B cell (primary cell): ENCODE results near the gene C1QTNF12. TPM values are rescaled to one million over a fixed set of nuclear protein-coding genes. Genes with fewer than 3 reads are reported as not detected.

Experiments
- ATAC-seq: fragments of 200-7000 bp; cut with Tn5 transposase; one replicate; pipeline ENCODE4 v1.10.0; 2021; ENCODE audit warnings: low read depth, mild to moderate bottlenecking, moderate number of reproducible peaks, moderate library complexity
- CTCF ChIA-PET: fragments of 350-600 bp; sonication (Branson Sonifier 250); formaldehyde crosslinking; loops from one replicate; lab custom pipeline; 2021; ENCODE audit warnings: antibody characterized with exemption, inconsistent platforms; lab: Charles Lee
- POLR2A ChIA-PET: fragments of 350-600 bp; sonication (Branson Sonifier 250); formaldehyde crosslinking; loops from one replicate; lab custom pipeline; 2021; ENCODE audit warnings: antibody characterized with exemption; lab: Charles Lee
- DNase-seq: peaks from one replicate; pipeline ENCODE4 v3.0.0; 2013
- H2AFZ ChIP-seq: 2 replicates; pipeline ENCODE4 v1.6.1; 2012; ENCODE audit warnings: mild to moderate bottlenecking, low read depth, low read length; ENCODE audit not compliant: insufficient read depth, poor library complexity, severe bottlenecking
- H3K27ac ChIP-seq, 2 donors: 1 replicate in 1 of 2; 2 replicates in 1 of 2; pipeline ENCODE4 v1.5.1; 2012 to 2013; ENCODE audit warnings: low read length in 2 of 2, mild to moderate bottlenecking in 2 of 2, moderate library complexity in 1 of 2
- H3K27me3 ChIP-seq, 4 experiments: fragments of 200-600 bp in 1 of 4; sonication (generic) in 1 of 4; replicated peaks in 1 of 4; 1 replicate in 2 of 4; 2 replicates in 2 of 4; pipeline versions ENCODE4 v1.6.1 to v1.7.0; 2013 to 2016; ENCODE audit warnings: low read length in 3 of 4, mild to moderate bottlenecking in 2 of 4, mixed read lengths in 1 of 4, moderate library complexity in 1 of 4; ENCODE audit not compliant: insufficient read depth in 4 of 4, control insufficient read depth in 3 of 4; ENCODE audit errors: control extremely low read depth in 1 of 4
- H3K36me3 ChIP-seq, 2 experiments: replicated peaks in 1 of 2; 1 replicate in 1 of 2; 2 replicates in 1 of 2; pipeline versions ENCODE4 v1.6.1 to v1.7.1; 2013; ENCODE audit warnings: low read length in 1 of 2; ENCODE audit not compliant: insufficient read depth in 2 of 2, control insufficient read depth in 1 of 2; ENCODE audit errors: control extremely low read depth in 1 of 2, extremely low read depth in 1 of 2
- H3K4me1 ChIP-seq, 2 donors: fragments of 200-600 bp in 1 of 2; sonication (generic) in 1 of 2; 1 replicate in 1 of 2; 2 replicates in 1 of 2; pipeline versions ENCODE4 v1.5.1 to v1.6.1; 2013 to 2017; ENCODE audit warnings: low read length in 2 of 2; ENCODE audit not compliant: control insufficient read depth in 2 of 2, insufficient read depth in 2 of 2
- H3K4me2 ChIP-seq: replicated peaks from 2 replicates; pipeline ENCODE3; 2012; ENCODE audit warnings: mild to moderate bottlenecking, low read depth, low read length; ENCODE audit not compliant: poor library complexity, severe bottlenecking
- H3K4me3 ChIP-seq, 5 experiments: fragments of 200-600 bp in 1 of 5; sonication (generic) in 1 of 5; 1 replicate in 3 of 5; 2 replicates in 2 of 5; pipeline versions ENCODE4 v1.5.1 to v1.7.0; 2011 to 2016; ENCODE audit warnings: low read length in 4 of 5, mild to moderate bottlenecking in 4 of 5, low read depth in 2 of 5, control low read depth in 1 of 5, moderate library complexity in 1 of 5; ENCODE audit not compliant: insufficient read depth in 1 of 5; ENCODE audit errors: control extremely low read depth in 1 of 5, extremely low read depth in 1 of 5
- H3K79me2 ChIP-seq: fragments of 200-600 bp; sonication (generic); one replicate; pipeline ENCODE4 v1.6.0; 2016; ENCODE audit warnings: low read length; ENCODE audit not compliant: control insufficient read depth, insufficient read depth
- H3K9ac ChIP-seq: fragments of 200-600 bp; sonication (generic); 2 replicates; pipeline ENCODE4 v1.6.1; 2017; ENCODE audit warnings: mild to moderate bottlenecking, low read length, moderate library complexity
- H3K9me3 ChIP-seq, 3 donors: one replicate each; pipeline versions ENCODE4 v1.6.1 to v1.7.1; 2013; ENCODE audit warnings: low read length in 2 of 3; ENCODE audit not compliant: control insufficient read depth in 2 of 3, insufficient read depth in 1 of 3; ENCODE audit errors: control extremely low read depth in 1 of 3
- H4K20me1 ChIP-seq: 2 replicates; pipeline ENCODE4 v1.6.0; 2012; ENCODE audit warnings: mild to moderate bottlenecking, low read length; ENCODE audit not compliant: insufficient read depth, control insufficient read depth, poor library complexity, severe bottlenecking
- H3K27ac Mint-ChIP-seq: one replicate; pipeline ENCODE4 v1.8.0; 2021; ENCODE audit warnings: mixed read lengths
- H3K27me3 Mint-ChIP-seq: one replicate; pipeline ENCODE4 v1.8.0; 2021; ENCODE audit warnings: mixed read lengths
- H3K4me1 Mint-ChIP-seq: one replicate; pipeline ENCODE4 v1.8.0; 2021; ENCODE audit warnings: mixed read lengths
- H3K4me3 Mint-ChIP-seq: one replicate; pipeline ENCODE4 v1.8.0; 2021; ENCODE audit warnings: mixed read lengths
- H3K9me3 Mint-ChIP-seq: one replicate; pipeline ENCODE4 v1.8.0; 2022; ENCODE audit warnings: mixed read lengths; ENCODE audit not compliant: insufficient read depth
- EZH2 ChIP-seq: IDR thresholded peaks from 2 replicates; pipeline ENCODE4 v1.6.1; 2012; ENCODE audit warnings: borderline replicate concordance, low read depth, mild to moderate bottlenecking, moderate library complexity, low read length; ENCODE audit not compliant: insufficient read depth, poor library complexity, severe bottlenecking
- WGBS: methylation state at CpG from one replicate; pipeline ENCODE4 v1.1.5; 2013; ENCODE audit warnings: missing lambda C conversion rate; ENCODE audit not compliant: insufficient coverage; 5-methylcytosine and 5-hydroxymethylcytosine counted together
- intact Hi-C: fragments of 100-400 bp; cut with micrococcal nuclease; formaldehyde crosslinking; loops from one replicate; pipeline ENCODE4 v1.10.0; 2022
- polyA plus RNA-seq: library from polyadenylated mRNA; depleted of rRNA; stranded (reverse); fragments of >200 nt; gene quantifications from 2 replicates; pipeline ENCODE4 v1.2.3, GENCODE V29; 2012
- total RNA-seq, 2 donors: library from RNA; stranded (reverse); fragments of 120-200 nt in 1 of 2; gene quantifications; 1 replicate in 1 of 2; 2 replicates in 1 of 2; pipeline versions ENCODE4 v1.2.3 to v1.2.4, GENCODE V29; 2013 to 2022
- TF ChIP-seq, protein P1 (sequence below): fragments of 200-600 bp; IDR thresholded peaks from one replicate; pipeline ENCODE4 v1.8.0; 2022; ENCODE audit warnings: antibody characterized with exemption, mild to moderate bottlenecking

Gene C1QTNF12
- total and polyA plus RNA-seq, 2 donors (not counting 1 experiment from before 2014, with no cell fraction given) = 1.2 to 3.2 TPM

DNA sequence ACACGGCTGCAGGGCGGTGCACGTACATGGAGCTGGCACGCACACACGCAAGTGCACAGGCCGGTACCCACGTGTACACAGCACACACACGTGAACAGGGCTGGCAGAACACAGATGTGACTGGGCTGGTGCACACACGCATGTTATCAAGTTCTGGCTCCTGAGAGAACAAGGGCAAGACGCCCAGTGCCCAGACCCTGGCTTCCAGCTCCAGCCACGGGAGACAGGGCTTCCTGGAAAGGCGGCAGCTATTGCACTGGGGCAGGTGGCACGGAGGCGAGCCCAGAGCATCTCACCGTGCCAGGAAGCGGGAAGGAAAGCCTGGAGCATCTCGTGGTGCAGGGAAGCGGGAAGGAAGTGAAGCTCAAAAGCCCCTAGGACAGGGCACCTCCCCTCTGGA, 20.6 kb downstream of the C1QTNF12 start:
- H3K27me3 Mint-ChIP-seq = no peaks in the 10 kb centered on the region
- peaks cover 20% of the 10 kb centered on the region for H3K4me1 Mint-ChIP-seq
- Histone ChIP-seq H3K4me2 (no peak overlapping the region), H2AFZ (no peak overlapping the region), H3K79me2 (peaks cover 71% of the 10 kb centered on the region), H3K36me3 (peaks cover 0 to 67% of the 10 kb centered on the region in 2 experiments), H3K4me3 (no peak overlapping the region), H4K20me1 (peaks cover 93% of the 10 kb centered on the region), H3K4me1 (peaks cover 13 to 18% of the 10 kb centered on the region in 2 donors), H3K9ac (no peak overlapping the region), H3K27me3 (no peaks in the 10 kb centered on the region), H3K27ac (no peak overlapping the region), H3K9me3 (no peaks in the 10 kb centered on the region)
- ChIA-PET POLR2A (interaction anchor here (1.2 kb wide), 1 partner anchor 51 kb away, joined by 3 read pairs; no protein-coding TSS in a partner anchor), CTCF (interaction anchor here (1.4 kb wide), 1 partner anchor 103 kb away, joined by 4 read pairs; no protein-coding TSS in a partner anchor)
- DNase-seq = no peak
- TF ChIP-seq, protein P1, sequence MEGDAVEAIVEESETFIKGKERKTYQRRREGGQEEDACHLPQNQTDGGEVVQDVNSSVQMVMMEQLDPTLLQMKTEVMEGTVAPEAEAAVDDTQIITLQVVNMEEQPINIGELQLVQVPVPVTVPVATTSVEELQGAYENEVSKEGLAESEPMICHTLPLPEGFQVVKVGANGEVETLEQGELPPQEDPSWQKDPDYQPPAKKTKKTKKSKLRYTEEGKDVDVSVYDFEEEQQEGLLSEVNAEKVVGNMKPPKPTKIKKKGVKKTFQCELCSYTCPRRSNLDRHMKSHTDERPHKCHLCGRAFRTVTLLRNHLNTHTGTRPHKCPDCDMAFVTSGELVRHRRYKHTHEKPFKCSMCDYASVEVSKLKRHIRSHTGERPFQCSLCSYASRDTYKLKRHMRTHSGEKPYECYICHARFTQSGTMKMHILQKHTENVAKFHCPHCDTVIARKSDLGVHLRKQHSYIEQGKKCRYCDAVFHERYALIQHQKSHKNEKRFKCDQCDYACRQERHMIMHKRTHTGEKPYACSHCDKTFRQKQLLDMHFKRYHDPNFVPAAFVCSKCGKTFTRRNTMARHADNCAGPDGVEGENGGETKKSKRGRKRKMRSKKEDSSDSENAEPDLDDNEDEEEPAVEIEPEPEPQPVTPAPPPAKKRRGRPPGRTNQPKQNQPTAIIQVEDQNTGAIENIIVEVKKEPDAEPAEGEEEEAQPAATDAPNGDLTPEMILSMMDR = no peak
- no peak for TF ChIP-seq EZH2
- H3K27ac Mint-ChIP-seq = no peak overlapping the region
- no peak for ATAC-seq
- intact Hi-C loops = no loop called here
- 95% methylated on average over 18 of the region's 18 CpGs for WGBS
- no peak overlapping the region for H3K4me3 Mint-ChIP-seq
- H3K9me3 Mint-ChIP-seq = no peaks in the 10 kb centered on the region

DNA sequence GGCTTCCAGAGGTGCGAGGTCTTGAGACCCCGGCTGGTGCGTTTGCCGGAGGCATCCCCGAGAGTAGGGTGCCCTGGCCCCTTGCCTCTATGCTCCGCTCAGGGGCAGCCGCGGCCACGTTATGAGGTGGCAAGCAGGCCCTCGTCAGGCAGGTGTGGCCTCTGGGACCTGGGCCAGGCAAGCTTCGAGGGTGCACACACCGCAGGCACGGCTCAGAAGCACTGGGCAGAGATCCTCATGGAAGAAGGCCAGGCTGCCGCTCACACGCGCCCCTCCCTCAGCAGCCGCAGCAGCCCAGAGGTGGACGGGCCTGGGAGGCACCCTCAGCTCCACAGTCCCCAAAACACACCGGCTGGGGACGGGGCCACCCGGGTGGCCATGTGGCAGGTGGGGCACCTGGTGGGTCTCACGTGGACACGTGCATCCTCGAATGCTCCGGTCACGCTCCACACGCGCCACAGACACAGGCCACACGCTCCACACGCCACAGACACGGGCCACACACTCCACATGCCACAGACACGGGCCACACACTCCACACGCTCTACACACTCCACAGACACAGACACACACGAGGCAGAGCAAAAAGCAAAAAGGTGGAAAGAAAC, 21.2 kb downstream of the C1QTNF12 start:
- Histone ChIP-seq H3K4me3 (no peak overlapping the region), H2AFZ (no peak overlapping the region), H3K9ac (no peak overlapping the region), H3K4me2 (no peak overlapping the region), H3K9me3 (no peaks in the 10 kb centered on the region), H3K4me1 (peaks cover 7 to 12% of the 10 kb centered on the region in 2 donors), H4K20me1 (peaks cover 93% of the 10 kb centered on the region), H3K36me3 (peaks cover 0 to 73% of the 10 kb centered on the region in 2 experiments), H3K27me3 (no peaks in the 10 kb centered on the region), H3K79me2 (peaks cover 65% of the 10 kb centered on the region), H3K27ac (no peak overlapping the region)
- Mint-ChIP-seq H3K4me3 (no peak overlapping the region), H3K27ac (no peak overlapping the region), H3K9me3 (no peaks in the 10 kb centered on the region), H3K4me1 (peaks cover 16% of the 10 kb centered on the region), H3K27me3 (no peaks in the 10 kb centered on the region)
- no peak for DNase-seq
- WGBS = 95% methylated on average over 34 of the region's 34 CpGs
- ChIA-PET CTCF (interaction anchor here (1.4 kb wide), 1 partner anchor 103 kb away, joined by 4 read pairs; no protein-coding TSS in a partner anchor), POLR2A (no interaction called here)
- TF ChIP-seq, protein P1 = no peak
- no peak for TF ChIP-seq EZH2
- no peak for ATAC-seq
- intact Hi-C loops = no loop called here
